OCI-LY3 (cell line): ENCODE data around the gene PTRH1.

Experiments used
- H2AFZ ChIP-seq: fragments of 200-600, 300-600 bp; shearing (Covaris generic); 2 replicates; pipeline ENCODE4 v1.6.0; 2014; ENCODE audit warnings: antibody characterized with exemption, low read depth, low read length
- H3K27ac ChIP-seq: fragments of 200-600, 300-600 bp; sonication (generic); 2 replicates; pipeline ENCODE4 v1.5.1; 2014; ENCODE audit warnings: mild to moderate bottlenecking, low read length, moderate library complexity, mixed read lengths
- H3K27me3 ChIP-seq: fragments of 200-600, 300-600 bp; sonication (generic); 2 replicates; pipeline ENCODE4 v1.6.1; 2014; ENCODE audit warnings: low read depth, low read length, mixed read lengths
- H3K36me3 ChIP-seq: fragments of 200-600, 300-600 bp; sonication (generic); replicated peaks from 2 replicates; pipeline ENCODE3; 2014; ENCODE audit warnings: low read depth, low read length, mixed read lengths
- H3K4me1 ChIP-seq: fragments of 300-600, 200-600 bp; sonication (generic); 2 replicates; pipeline ENCODE4 v1.6.1; 2014; ENCODE audit warnings: low read length, mixed read lengths
- H3K4me2 ChIP-seq: fragments of 200-600, 300-600 bp; sonication (generic); 2 replicates; pipeline ENCODE4 v1.6.1; 2014; ENCODE audit warnings: low read length, mixed read lengths
- H3K4me3 ChIP-seq: fragments of 300-600, 200-600 bp; sonication (generic); 2 replicates; pipeline ENCODE4 v1.5.1; 2014; ENCODE audit warnings: antibody characterized with exemption, mild to moderate bottlenecking, low read length, moderate library complexity
- H3K79me2 ChIP-seq: fragments of 300-600, 200-600 bp; shearing (Covaris generic); 2 replicates; pipeline ENCODE4 v1.6.1; 2014; ENCODE audit warnings: mild to moderate bottlenecking, low read length, mixed read lengths
- H3K9ac ChIP-seq: fragments of 300-600, 200-600 bp; shearing (Covaris generic); 2 replicates; pipeline ENCODE4 v1.6.0; 2014; ENCODE audit warnings: mild to moderate bottlenecking, low read length, moderate library complexity
- H3K9me3 ChIP-seq: fragments of 200-600, 300-600 bp; shearing (Covaris generic); 2 replicates; pipeline ENCODE4 v1.6.1; 2014; ENCODE audit warnings: low read length, mixed read lengths; ENCODE audit not compliant: insufficient read depth
- H4K20me1 ChIP-seq: fragments of 200-600, 300-600 bp; sonication (generic); 2 replicates; pipeline ENCODE4 v1.6.1; 2016; ENCODE audit warnings: low read length, mixed read lengths; ENCODE audit not compliant: insufficient read depth
- EZH2phosphoT487 ChIP-seq: fragments of 200-600 bp; shearing (Covaris generic); IDR thresholded peaks from 2 replicates; pipeline ENCODE4 v1.6.1; 2018; ENCODE audit warnings: antibody characterized with exemption, mixed run types, low read depth
- TF ChIP-seq, protein P1 (sequence below): fragments of 200-600, 300-600 bp; sonication (generic); IDR thresholded peaks from 2 replicates; pipeline ENCODE4 v1.5.1; 2014; ENCODE audit warnings: antibody characterized with exemption, low read length, low read depth

Gene PTRH1

GRCh38 chr9:127724012-127724411 lies 8.5 kb upstream of the PTRH1 start:
- H4K20me1 ChIP-seq: no peaks in the 10 kb centered on the region
- TF ChIP-seq, protein P1, sequence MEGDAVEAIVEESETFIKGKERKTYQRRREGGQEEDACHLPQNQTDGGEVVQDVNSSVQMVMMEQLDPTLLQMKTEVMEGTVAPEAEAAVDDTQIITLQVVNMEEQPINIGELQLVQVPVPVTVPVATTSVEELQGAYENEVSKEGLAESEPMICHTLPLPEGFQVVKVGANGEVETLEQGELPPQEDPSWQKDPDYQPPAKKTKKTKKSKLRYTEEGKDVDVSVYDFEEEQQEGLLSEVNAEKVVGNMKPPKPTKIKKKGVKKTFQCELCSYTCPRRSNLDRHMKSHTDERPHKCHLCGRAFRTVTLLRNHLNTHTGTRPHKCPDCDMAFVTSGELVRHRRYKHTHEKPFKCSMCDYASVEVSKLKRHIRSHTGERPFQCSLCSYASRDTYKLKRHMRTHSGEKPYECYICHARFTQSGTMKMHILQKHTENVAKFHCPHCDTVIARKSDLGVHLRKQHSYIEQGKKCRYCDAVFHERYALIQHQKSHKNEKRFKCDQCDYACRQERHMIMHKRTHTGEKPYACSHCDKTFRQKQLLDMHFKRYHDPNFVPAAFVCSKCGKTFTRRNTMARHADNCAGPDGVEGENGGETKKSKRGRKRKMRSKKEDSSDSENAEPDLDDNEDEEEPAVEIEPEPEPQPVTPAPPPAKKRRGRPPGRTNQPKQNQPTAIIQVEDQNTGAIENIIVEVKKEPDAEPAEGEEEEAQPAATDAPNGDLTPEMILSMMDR: no peak
- no peak for TF ChIP-seq EZH2phosphoT487
- no peaks in the 10 kb centered on the region for H3K4me1 ChIP-seq
- H2AFZ ChIP-seq: no peak overlapping the region
- no peaks in the 10 kb centered on the region for H3K9me3 ChIP-seq
- peaks cover 4% of the 10 kb centered on the region for H3K27me3 ChIP-seq
- H3K4me3 ChIP-seq: no peak overlapping the region
- H3K36me3 ChIP-seq: no peaks in the 10 kb centered on the region
- no peak overlapping the region for H3K27ac ChIP-seq
- H3K79me2 ChIP-seq: no peaks in the 10 kb centered on the region
- H3K9ac ChIP-seq: no peak overlapping the region
- H3K4me2 ChIP-seq: no peak overlapping the region

DNA sequence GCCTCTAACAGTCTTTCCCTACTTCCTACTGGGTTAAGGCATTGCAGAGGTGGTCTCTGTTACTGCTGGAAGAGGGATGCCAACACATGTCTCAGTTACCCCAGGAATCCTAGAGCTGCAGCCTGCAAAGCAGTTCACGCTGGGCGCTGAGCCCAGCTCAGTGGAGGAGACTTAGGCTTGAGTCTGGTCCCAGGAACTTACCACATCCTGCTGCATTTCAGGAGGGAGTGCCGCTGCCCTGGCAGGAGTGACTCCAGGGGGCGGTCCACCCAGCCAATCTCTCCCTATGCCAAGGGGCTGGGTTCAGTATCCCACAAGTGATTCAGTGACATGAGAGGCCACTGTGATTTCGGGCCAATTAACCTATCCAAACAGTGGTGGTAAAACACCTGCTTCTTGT lies 8.0 kb upstream of the PTRH1 start:
- TF ChIP-seq, protein P1: no peak
- TF ChIP-seq EZH2phosphoT487: no peak
- H3K4me2 ChIP-seq: no peak overlapping the region
- H2AFZ ChIP-seq: no peak overlapping the region
- no peaks in the 10 kb centered on the region for H3K4me1 ChIP-seq
- no peak overlapping the region for H3K9ac ChIP-seq
- no peak overlapping the region for H3K4me3 ChIP-seq
- no peaks in the 10 kb centered on the region for H3K36me3 ChIP-seq
- H3K27ac ChIP-seq: no peak overlapping the region
- no peaks in the 10 kb centered on the region for H4K20me1 ChIP-seq
- H3K9me3 ChIP-seq: no peaks in the 10 kb centered on the region
- H3K79me2 ChIP-seq: no peaks in the 10 kb centered on the region
- peaks cover 4% of the 10 kb centered on the region for H3K27me3 ChIP-seq

DNA sequence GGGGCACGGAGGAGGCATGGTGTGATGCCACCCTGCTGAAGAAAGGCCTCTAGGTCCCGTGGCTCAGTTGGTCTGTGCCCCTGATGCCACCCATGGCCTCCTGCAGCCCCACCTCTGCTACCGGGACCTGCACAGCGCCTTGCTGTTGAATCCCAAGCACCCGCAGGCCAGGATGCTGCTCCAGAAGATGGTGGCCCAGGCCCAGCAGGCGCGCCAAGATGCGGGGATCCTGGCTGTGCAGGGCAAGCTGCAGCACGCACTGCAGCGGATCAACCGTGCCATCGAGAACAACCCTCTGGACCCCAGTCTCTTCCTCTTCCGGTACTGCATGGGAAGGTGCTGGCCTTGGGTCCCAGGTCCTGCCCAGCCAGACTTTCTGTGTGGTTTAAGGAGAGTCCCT lies 7.5 kb upstream of the PTRH1 start:
- no peaks in the 10 kb centered on the region for H4K20me1 ChIP-seq
- peaks cover 4% of the 10 kb centered on the region for H3K27me3 ChIP-seq
- no peaks in the 10 kb centered on the region for H3K4me1 ChIP-seq
- no peaks in the 10 kb centered on the region for H3K79me2 ChIP-seq
- TF ChIP-seq, protein P1: no peak
- TF ChIP-seq EZH2phosphoT487: no peak
- H3K9me3 ChIP-seq: no peaks in the 10 kb centered on the region
- H3K27ac ChIP-seq: no peak overlapping the region
- no peak overlapping the region for H3K4me3 ChIP-seq
- H3K9ac ChIP-seq: no peak overlapping the region
- H2AFZ ChIP-seq: no peak overlapping the region
- no peaks in the 10 kb centered on the region for H3K36me3 ChIP-seq
- no peak overlapping the region for H3K4me2 ChIP-seq

- H3K27ac ChIP-seq: no peak overlapping the region
- H4K20me1 ChIP-seq: no peaks in the 10 kb centered on the region
- no peaks in the 10 kb centered on the region for H3K79me2 ChIP-seq
- no peaks in the 10 kb centered on the region for H3K36me3 ChIP-seq
- H2AFZ ChIP-seq: no peak overlapping the region
- no peak overlapping the region for H3K4me3 ChIP-seq
- no peaks in the 10 kb centered on the region for H3K4me1 ChIP-seq
- H3K9ac ChIP-seq: no peak overlapping the region
- H3K9me3 ChIP-seq: no peaks in the 10 kb centered on the region
- no peak overlapping the region for H3K4me2 ChIP-seq
- TF ChIP-seq, protein P1: no peak
- no peak for TF ChIP-seq EZH2phosphoT487
- peaks cover 4% of the 10 kb centered on the region for H3K27me3 ChIP-seq
Observed at GRCh38 chr9:127722055-127722745, 6.7 kb upstream of the PTRH1 start.
